ENCODE results near the gene SETD1A.

Gene SETD1A

DNA sequence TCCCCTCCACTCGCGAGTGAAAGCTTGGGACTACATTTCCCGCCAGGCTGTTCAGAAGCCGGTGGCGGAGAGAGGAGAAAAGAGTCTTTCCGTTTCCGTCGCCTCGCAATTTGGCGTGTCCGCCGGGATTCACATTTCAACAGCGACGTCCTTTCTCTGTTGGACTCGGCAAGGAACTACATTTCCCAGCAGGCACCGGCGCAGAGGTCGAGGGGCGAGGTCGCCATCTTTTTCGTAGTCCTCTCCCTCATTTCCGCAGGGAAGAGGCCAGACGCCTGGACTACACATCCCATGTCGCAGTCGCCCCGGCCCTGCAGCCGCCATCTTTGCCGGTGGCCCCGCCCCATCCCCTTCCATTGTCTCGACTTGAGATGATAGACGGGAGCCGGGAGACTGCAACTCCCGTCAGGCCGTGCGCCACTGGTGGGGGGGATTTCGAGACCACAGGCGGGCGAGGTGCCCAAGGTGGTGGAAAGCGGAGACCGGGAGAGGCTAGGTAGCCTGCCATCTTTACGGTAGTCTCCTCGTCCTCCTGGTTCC lies 35.1 kb upstream of the SETD1A start:
- Histone ChIP-seq H2AK5ac (ENCODE audit: low read length) (no peak overlapping the region), H3K4me1 (ENCODE audit: control insufficient read depth in 1 of 2, insufficient read depth in 2 of 2, low read length in 2 of 2) (peaks cover 4 to 5% of the 10 kb centered on the region in 2 experiments), H3K9me3 (ENCODE audit: insufficient read depth, low read depth, low read length) (no peaks in the 10 kb centered on the region), H2AFZ (ENCODE audit: insufficient read depth, low read length, poor library complexity) (peak overlapping the region; percentile 76), H4K91ac (ENCODE audit: low read depth, low read length) (peak overlapping the region; percentile 91), H4K12ac (ENCODE audit: low read depth, low read length) (peak overlapping the region; percentile 43), H3K27me3 (ENCODE audit: insufficient read depth, low read length) (no peaks in the 10 kb centered on the region), H3K4ac (ENCODE audit: low read depth, low read length) (peak overlapping the region; percentile 33), H3K23ac (ENCODE audit: low read length) (no peak overlapping the region), H3K27ac (ENCODE audit: low read depth, low read length) (peak overlapping the region; percentile 75), H4K8ac (ENCODE audit: low read depth, low read length) (peak overlapping the region; percentile 92), H3K79me1 (ENCODE audit: low read length) (peaks cover 17% of the 10 kb centered on the region), H2BK5ac (ENCODE audit: low read depth, low read length, poor library complexity) (peak overlapping the region; percentile 79), H3K36me3 (ENCODE audit: control insufficient read depth in 1 of 2, insufficient read depth in 2 of 2, low read length in 2 of 2) (peaks cover 19 to 21% of the 10 kb centered on the region in 2 experiments), H2BK12ac (ENCODE audit: low read length) (no peak overlapping the region), H3K18ac (ENCODE audit: low read length) (peak overlapping the region; percentile 92), H3K79me2 (ENCODE audit: control insufficient read depth, insufficient read depth, low read length, poor library complexity) (peaks cover 9% of the 10 kb centered on the region), H2BK120ac (ENCODE audit: insufficient read depth, low read length, poor library complexity) (peak overlapping the region; percentile 57), H3K9ac (ENCODE audit: low read length) (peak overlapping the region; percentile 59), H3K4me2 (ENCODE audit: low read length) (peak overlapping the region; percentile 83), H3K4me3 (ENCODE audit: low read depth, low read length) (peak overlapping the region; percentile 80), H3K14ac (ENCODE audit: low read length) (peak overlapping the region; percentile 94)
- peak; percentile 99 to 100 for DNase-seq
- WGBS (ENCODE audit: extremely low coverage, insufficient coverage, insufficient read length) = no CpG with 5 or more reads among the region's 42 CpGs

DNA sequence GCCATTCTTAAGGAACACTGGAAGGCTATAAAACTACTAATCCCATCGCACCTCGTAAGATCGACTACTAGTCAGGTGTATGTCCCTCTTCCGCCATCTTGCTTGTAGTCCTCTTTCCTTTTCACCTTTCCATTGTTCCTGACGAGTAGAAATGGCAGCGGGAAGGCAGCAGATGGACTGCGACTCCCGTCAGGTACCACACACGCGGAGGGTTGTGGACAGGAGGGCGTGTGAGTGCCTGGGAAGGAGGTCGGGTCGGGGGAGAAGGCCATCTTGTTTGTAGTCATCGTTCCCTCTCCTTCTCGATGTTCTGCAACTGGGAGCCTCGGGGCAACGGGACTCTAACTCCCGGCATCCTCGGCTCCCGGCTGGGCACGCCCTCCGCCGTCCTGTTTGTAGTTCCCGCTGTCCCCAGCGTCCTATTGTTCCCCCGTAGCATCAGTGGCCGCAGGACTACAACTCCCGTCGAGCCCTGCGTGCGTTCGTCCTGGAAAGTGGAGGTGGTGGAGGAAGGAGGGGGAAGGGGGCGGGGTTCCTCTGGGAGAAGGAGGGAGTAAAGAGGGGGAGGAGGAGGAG lies 34.5 kb upstream of the SETD1A start:
- Histone ChIP-seq H2AK5ac (ENCODE audit: low read length) (no peak overlapping the region), H3K4me2 (ENCODE audit: low read length) (peak overlapping the region; percentile 46), H4K91ac (ENCODE audit: low read depth, low read length) (peak overlapping the region; percentile 91), H2AFZ (ENCODE audit: insufficient read depth, low read length, poor library complexity) (peak overlapping the region; percentile 76), H2BK5ac (ENCODE audit: low read depth, low read length, poor library complexity) (peak overlapping the region; percentile 79), H3K9ac (ENCODE audit: low read length) (peak overlapping the region; percentile 59), H4K12ac (ENCODE audit: low read depth, low read length) (peak overlapping the region; percentile 43), H2BK12ac (ENCODE audit: low read length) (no peak overlapping the region), H3K9me3 (ENCODE audit: insufficient read depth, low read depth, low read length) (no peaks in the 10 kb centered on the region), H3K4me1 (ENCODE audit: control insufficient read depth in 1 of 2, insufficient read depth in 2 of 2, low read length in 2 of 2) (peaks cover 4 to 5% of the 10 kb centered on the region in 2 experiments), H3K79me1 (ENCODE audit: low read length) (peaks cover 17% of the 10 kb centered on the region), H3K79me2 (ENCODE audit: control insufficient read depth, insufficient read depth, low read length, poor library complexity) (peaks cover 9% of the 10 kb centered on the region), H3K4ac (ENCODE audit: low read depth, low read length) (peak overlapping the region; percentile 33), H2BK120ac (ENCODE audit: insufficient read depth, low read length, poor library complexity) (peak overlapping the region; percentile 57), H3K4me3 (ENCODE audit: low read depth, low read length) (peak overlapping the region; percentile 80), H3K27me3 (ENCODE audit: insufficient read depth, low read length) (no peaks in the 10 kb centered on the region), H3K23ac (ENCODE audit: low read length) (no peak overlapping the region), H4K8ac (ENCODE audit: low read depth, low read length) (peak overlapping the region; percentile 92), H3K18ac (ENCODE audit: low read length) (peak overlapping the region; percentile 75), H3K14ac (ENCODE audit: low read length) (peak overlapping the region; percentile 94), H3K27ac (ENCODE audit: low read depth, low read length) (peak overlapping the region; percentile 71), H3K36me3 (ENCODE audit: control insufficient read depth in 1 of 2, insufficient read depth in 2 of 2, low read length in 2 of 2) (peaks cover 22 to 26% of the 10 kb centered on the region in 2 experiments)
- DNase-seq = peak; percentile 100
- no CpG with 5 or more reads among the region's 33 CpGs for WGBS (ENCODE audit: extremely low coverage, insufficient coverage, insufficient read length)

DNA sequence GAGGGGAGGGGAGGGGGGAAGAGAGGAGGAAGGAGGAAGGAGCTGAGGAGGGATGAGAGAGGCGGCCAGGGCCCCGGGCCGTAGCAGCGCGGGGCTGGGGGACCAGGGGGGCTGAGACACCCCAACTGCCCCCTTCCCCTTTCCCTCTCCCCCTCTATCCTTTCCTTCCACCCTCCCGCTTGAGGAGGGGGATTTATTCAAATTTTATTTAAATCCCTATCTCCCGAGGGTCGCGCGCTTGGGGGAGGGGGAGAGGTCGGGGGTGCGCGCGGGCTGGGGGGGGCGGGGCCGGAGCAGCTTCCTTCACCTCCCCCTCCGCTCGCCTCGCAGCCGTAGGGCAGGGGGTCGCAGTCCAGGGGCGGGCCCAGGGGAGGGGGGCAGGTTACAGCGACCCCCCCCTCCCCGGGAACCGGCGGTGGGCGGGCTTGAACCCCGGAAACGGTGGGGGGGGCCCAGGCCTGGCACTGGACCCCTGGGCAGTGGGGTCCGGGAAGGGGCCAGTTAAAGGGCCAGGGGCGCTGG lies 33.9 kb upstream of the SETD1A start, which contains the start of gene FBXL19:
Gene FBXL19, plus strand, starts transcription at position 19 of the 522 bp plus-strand sequence. CDS start 2,183 bp downstream, outside the sequence.
- H4K8ac ChIP-seq (ENCODE audit: low read depth, low read length) = peak within 1 kb of the TSS; percentile 92
- peak within 1 kb of the TSS; percentile 82 for H3K4ac ChIP-seq (ENCODE audit: low read depth, low read length)

DNA sequence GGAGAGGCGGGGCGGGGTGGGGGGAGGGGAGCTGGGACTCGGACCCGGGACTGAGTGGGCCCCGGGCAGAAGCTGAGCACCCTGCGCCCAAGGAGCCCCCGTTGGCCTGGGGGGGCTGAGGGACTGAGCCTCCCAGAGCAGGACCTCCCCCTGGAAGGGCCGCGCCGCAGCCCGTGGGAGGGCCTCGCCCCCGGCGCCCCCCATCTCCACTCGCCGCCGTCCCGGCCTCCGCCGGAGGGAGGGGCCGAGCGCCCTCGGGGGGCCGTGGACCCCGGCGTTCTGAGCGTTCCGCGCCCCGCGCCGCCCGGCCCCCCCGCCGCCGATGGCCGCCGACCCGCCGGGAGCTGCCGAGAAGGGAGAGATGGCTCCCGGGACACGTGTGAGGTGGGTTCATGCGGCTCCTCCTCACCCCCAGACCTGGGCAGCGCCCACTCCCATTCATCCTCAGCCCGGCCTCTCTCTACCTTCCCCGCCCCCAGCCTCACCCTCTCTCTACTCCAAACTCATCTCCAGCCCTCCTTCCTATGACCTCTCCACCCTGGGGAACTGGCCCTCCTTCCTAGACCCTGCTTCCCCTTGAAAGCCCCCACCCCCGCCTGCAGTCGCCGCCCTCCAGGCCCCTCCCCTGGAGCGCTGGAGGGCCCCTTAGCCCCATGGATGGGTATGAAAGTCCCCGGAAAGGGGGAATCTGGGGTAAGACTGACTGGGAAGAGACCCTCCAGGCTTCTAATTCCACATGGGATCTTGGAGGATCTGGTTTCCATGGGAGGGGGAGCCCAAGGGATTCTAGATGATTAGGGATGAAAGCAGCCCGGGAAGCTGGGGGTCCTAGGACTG lies 33.3 kb upstream of the SETD1A start:
- DNase-seq = no peak
- peak overlapping the region; percentile 97 for H3K18ac ChIP-seq (ENCODE audit: low read length)
- peak overlapping the region; percentile 82 for H3K4ac ChIP-seq (ENCODE audit: low read depth, low read length)
- no peak overlapping the region for H3K23ac ChIP-seq (ENCODE audit: low read length)
- peak overlapping the region; percentile 63 for H2BK120ac ChIP-seq (ENCODE audit: insufficient read depth, low read length, poor library complexity)
- peaks cover 9% of the 10 kb centered on the region for H3K79me2 ChIP-seq (ENCODE audit: control insufficient read depth, insufficient read depth, low read length, poor library complexity)
- peak overlapping the region; percentile 84 for H3K9ac ChIP-seq (ENCODE audit: low read length)
- peak overlapping the region; percentile 81 for H2AK5ac ChIP-seq (ENCODE audit: low read length)
- peak overlapping the region; percentile 30 for H2AFZ ChIP-seq (ENCODE audit: insufficient read depth, low read length, poor library complexity)
- peaks cover 17% of the 10 kb centered on the region for H3K79me1 ChIP-seq (ENCODE audit: low read length)
- no CpG with 5 or more reads among the region's 53 CpGs for WGBS (ENCODE audit: extremely low coverage, insufficient coverage, insufficient read length)
- H3K27me3 ChIP-seq (ENCODE audit: insufficient read depth, low read length) = no peaks in the 10 kb centered on the region
- peak overlapping the region; percentile 96 for H4K91ac ChIP-seq (ENCODE audit: low read depth, low read length)
- no peaks in the 10 kb centered on the region for H3K9me3 ChIP-seq (ENCODE audit: insufficient read depth, low read depth, low read length)
- H2BK5ac ChIP-seq (ENCODE audit: low read depth, low read length, poor library complexity) = peak overlapping the region; percentile 70
- H3K27ac ChIP-seq (ENCODE audit: low read depth, low read length) = peak overlapping the region; percentile 69
- peak overlapping the region; percentile 84 for H3K4me2 ChIP-seq (ENCODE audit: low read length)
- no peak overlapping the region for H2BK12ac ChIP-seq (ENCODE audit: low read length)
- peak overlapping the region; percentile 86 for H4K12ac ChIP-seq (ENCODE audit: low read depth, low read length)
- H3K36me3 ChIP-seq (ENCODE audit: control insufficient read depth in 1 of 2, insufficient read depth in 2 of 2, low read length in 2 of 2) = peaks cover 31 to 37% of the 10 kb centered on the region in 2 experiments
- H3K4me3 ChIP-seq (ENCODE audit: low read depth, low read length) = peak overlapping the region; percentile 82
- peaks cover 4 to 5% of the 10 kb centered on the region in 2 experiments for H3K4me1 ChIP-seq (ENCODE audit: control insufficient read depth in 1 of 2, insufficient read depth in 2 of 2, low read length in 2 of 2)
- peak overlapping the region; percentile 96 for H3K14ac ChIP-seq (ENCODE audit: low read length)
- H4K8ac ChIP-seq (ENCODE audit: low read depth, low read length) = peak overlapping the region; percentile 63

More for the DNA sequence above, 33.9 kb upstream of the SETD1A start, which contains the start of gene FBXL19:
- Histone ChIP-seq H2AK5ac (ENCODE audit: low read length) (peak within 1 kb of the TSS; percentile 81), H3K36me3 (ENCODE audit: control insufficient read depth in 1 of 2, insufficient read depth in 2 of 2, low read length in 2 of 2) (peaks cover 27 to 31% of the 10 kb centered on the region in 2 experiments), H3K9me3 (ENCODE audit: insufficient read depth, low read depth, low read length) (no peaks in the 10 kb centered on the region), H3K23ac (ENCODE audit: low read length) (no peak within 1 kb of the TSS), H3K4me2 (ENCODE audit: low read length) (peak within 1 kb of the TSS; percentile 84), H2AFZ (ENCODE audit: insufficient read depth, low read length, poor library complexity) (peak within 1 kb of the TSS; percentile 76), H3K9ac (ENCODE audit: low read length) (peak within 1 kb of the TSS; percentile 84), H3K4me1 (ENCODE audit: control insufficient read depth in 1 of 2, insufficient read depth in 2 of 2, low read length in 2 of 2) (peaks cover 4 to 5% of the 10 kb centered on the region in 2 experiments), H3K4me3 (ENCODE audit: low read depth, low read length) (peak within 1 kb of the TSS; percentile 82), H3K27ac (ENCODE audit: low read depth, low read length) (peak within 1 kb of the TSS; percentile 75), H2BK120ac (ENCODE audit: insufficient read depth, low read length, poor library complexity) (peak within 1 kb of the TSS; percentile 63), H4K12ac (ENCODE audit: low read depth, low read length) (peak within 1 kb of the TSS; percentile 86), H4K91ac (ENCODE audit: low read depth, low read length) (peak within 1 kb of the TSS; percentile 96), H3K18ac (ENCODE audit: low read length) (peak within 1 kb of the TSS; percentile 97), H3K79me1 (ENCODE audit: low read length) (peaks cover 17% of the 10 kb centered on the region), H3K14ac (ENCODE audit: low read length) (peak within 1 kb of the TSS; percentile 96), H2BK12ac (ENCODE audit: low read length) (no peak within 1 kb of the TSS), H2BK5ac (ENCODE audit: low read depth, low read length, poor library complexity) (peak within 1 kb of the TSS; percentile 79), H3K79me2 (ENCODE audit: control insufficient read depth, insufficient read depth, low read length, poor library complexity) (peaks cover 9% of the 10 kb centered on the region), H3K27me3 (ENCODE audit: insufficient read depth, low read length) (no peaks in the 10 kb centered on the region)
- WGBS (ENCODE audit: extremely low coverage, insufficient coverage, insufficient read length) = no CpG with 5 or more reads among the region's 31 CpGs
- no peak for DNase-seq
